SK-N-SH (cell line): ENCODE measurements around the gene ALOX5AP. TPM values are rescaled to one million over a fixed set of nuclear protein-coding genes. Genes with fewer than 3 reads are reported as not detected.
A peak's percentile ranks its signal among the peaks of the same experiment; 100 is the strongest.

Experiments
- CTCF ChIA-PET: fragments of 300-600, 350-600 bp; formaldehyde crosslinking; extraction: SDS; loops from one replicate; lab custom pipeline; 2021; lab: Yijun Ruan, JAX
- POLR2A ChIA-PET: fragments of 350-600 bp; sonication (Branson Sonifier 250); formaldehyde crosslinking; extraction: SDS; loops from one replicate; lab custom pipeline; 2020; ENCODE audit warnings: antibody characterized with exemption, inconsistent platforms; lab: Yijun Ruan, JAX
- DNase-seq: peaks from one replicate; pipeline ENCODE4 v3.0.0; 2012
- H2AFZ ChIP-seq: fragments of 200-600 bp; sonication (generic); 2 replicates; pipeline ENCODE4 v1.8.1; 2016; ENCODE audit warnings: antibody characterized with exemption, mild to moderate bottlenecking, low read depth
- H3F3A ChIP-seq: fragments of 200-600 bp; sonication (generic); replicated peaks from 2 replicates; pipeline ENCODE3; 2016; ENCODE audit warnings: antibody characterized with exemption, mild to moderate bottlenecking; ENCODE audit not compliant: insufficient read depth
- H3K27ac ChIP-seq, 2 experiments: fragments of 200-500 bp in 1 of 2; fragments of 200-600 bp in 1 of 2; sonication (Bioruptor generic) in 1 of 2; sonication (generic), shearing (Covaris generic) in 1 of 2; 2 replicates each; pipeline versions ENCODE4 v1.5.1 to v1.6.1; 2014 to 2016; ENCODE audit warnings: low read depth in 2 of 2, inconsistent platforms in 1 of 2, low read length in 1 of 2, mild to moderate bottlenecking in 1 of 2, mixed read lengths in 1 of 2
- H3K27me3 ChIP-seq: fragments of 200-600 bp; sonication (generic), shearing (Covaris generic); 2 replicates; pipeline ENCODE4 v1.6.1; 2016; ENCODE audit warnings: mixed run types; ENCODE audit not compliant: insufficient read depth
- H3K36me3 ChIP-seq, 2 experiments: fragments of 200-500 bp in 1 of 2; fragments of 200-600 bp in 1 of 2; sonication (Bioruptor generic) in 1 of 2; sonication (generic) in 1 of 2; replicated peaks in 1 of 2; 2 replicates each; pipeline versions ENCODE3 to v1.5.1; 2014 to 2016; ENCODE audit warnings: low read length in 1 of 2, mild to moderate bottlenecking in 1 of 2; ENCODE audit not compliant: insufficient read depth in 2 of 2, control insufficient read depth in 1 of 2
- H3K4me1 ChIP-seq, 2 experiments: fragments of 200-500 bp in 1 of 2; fragments of 200-600 bp in 1 of 2; sonication (Bioruptor generic) in 1 of 2; sonication (generic), shearing (Covaris generic) in 1 of 2; 2 replicates each; pipeline versions ENCODE4 v1.5.1 to v1.6.1; 2014 to 2016; ENCODE audit warnings: low read depth in 1 of 2, low read length in 1 of 2, mixed run types in 1 of 2; ENCODE audit not compliant: insufficient read depth in 2 of 2, control insufficient read depth in 1 of 2
- H3K4me2 ChIP-seq: fragments of 200-600 bp; sonication (generic), shearing (Covaris generic); 2 replicates; pipeline ENCODE4 v1.6.1; 2017; ENCODE audit warnings: mixed run types
- H3K4me3 ChIP-seq, 2 experiments: fragments of 200-500 bp in 1 of 2; fragments of 200-600 bp in 1 of 2; sonication (Bioruptor generic) in 1 of 2; sonication (generic), shearing (Covaris generic) in 1 of 2; 2 replicates each; pipeline versions ENCODE4 v1.5.1 to v1.8.1; 2014 to 2016; ENCODE audit warnings: low read depth in 2 of 2, inconsistent platforms in 1 of 2, low read length in 1 of 2, mild to moderate bottlenecking in 1 of 2, mixed read lengths in 1 of 2, moderate library complexity in 1 of 2
- H3K79me2 ChIP-seq: fragments of 200-600 bp; sonication (generic); 2 replicates; pipeline ENCODE4 v1.8.1; 2017; ENCODE audit warnings: mild to moderate bottlenecking; ENCODE audit not compliant: insufficient read depth
- H3K9ac ChIP-seq: fragments of 200-600 bp; sonication (generic); 2 replicates; pipeline ENCODE4 v1.6.1; 2017; ENCODE audit warnings: mixed run types
- H3K9me2 ChIP-seq: fragments of 200-600 bp; sonication (generic); 2 replicates; pipeline ENCODE4 v1.6.1; 2017; ENCODE audit warnings: mixed run types
- H3K9me3 ChIP-seq: fragments of 200-600 bp; sonication (generic); 2 replicates; pipeline ENCODE4 v1.6.1; 2017; ENCODE audit warnings: mixed run types, mild to moderate bottlenecking, moderate library complexity
- H4K20me1 ChIP-seq: fragments of 200-600 bp; sonication (generic); 2 replicates; pipeline ENCODE4 v1.6.1; 2017; ENCODE audit warnings: mild to moderate bottlenecking, mixed run types; ENCODE audit not compliant: insufficient read depth
- CHD2 ChIP-seq: fragments of 150-350 bp; IDR thresholded peaks from 2 replicates; pipeline ENCODE4 v1.6.1; 2018; ENCODE audit warnings: low read length; ENCODE audit not compliant: partially characterized antibody
- ELF1 ChIP-seq: IDR thresholded peaks from 2 replicates; pipeline ENCODE4 v1.4.0; 2012
- EZH2phosphoT487 ChIP-seq: fragments of 200-600 bp; sonication (generic); IDR thresholded peaks from 2 replicates; pipeline ENCODE4 v1.6.1; 2017; ENCODE audit warnings: low read depth, mixed run types, mild to moderate bottlenecking, antibody characterized with exemption, moderate library complexity, borderline replicate concordance
- FOXM1 ChIP-seq: IDR thresholded peaks from 2 replicates; pipeline ENCODE4 v1.4.0; 2012; ENCODE audit warnings: low read depth, mild to moderate bottlenecking
- GABPA ChIP-seq: IDR thresholded peaks from 2 replicates; pipeline ENCODE4 v1.4.0; 2012; ENCODE audit warnings: low read depth, mild to moderate bottlenecking
- GATA2 ChIP-seq: sonication (generic); formaldehyde crosslinking; IDR thresholded peaks from 2 replicates; pipeline ENCODE4 v1.5.0; 2020; ENCODE audit warnings: mild to moderate bottlenecking, missing genetic modification reagents
- JUND ChIP-seq: IDR thresholded peaks from 2 replicates; pipeline ENCODE4 v1.4.0; 2012
- MEF2A ChIP-seq: IDR thresholded peaks from 2 replicates; pipeline ENCODE4 v1.4.0; 2012; ENCODE audit warnings: low read depth, borderline replicate concordance
- MXI1 ChIP-seq: IDR thresholded peaks from 2 replicates; pipeline ENCODE4 v1.6.1; 2012; ENCODE audit warnings: mild to moderate bottlenecking, low read depth, low read length, improper control_type of control experiment
- RAD21 ChIP-seq: IDR thresholded peaks from 2 replicates; pipeline ENCODE4 v1.6.1; 2012; ENCODE audit warnings: mild to moderate bottlenecking, low read length
- RFX5 ChIP-seq: IDR thresholded peaks from 2 replicates; pipeline ENCODE4 v1.6.1; 2012; ENCODE audit warnings: mild to moderate bottlenecking, improper control_type of control experiment, low read length
- RXRA ChIP-seq: IDR thresholded peaks from 2 replicates; pipeline ENCODE4 v1.4.0; 2012; ENCODE audit warnings: low read depth, mild to moderate bottlenecking, borderline replicate concordance
- SMC3 ChIP-seq: IDR thresholded peaks from 2 replicates; pipeline ENCODE4 v1.6.1; 2012; ENCODE audit warnings: low read depth, low read length, improper control_type of control experiment
- TAF1 ChIP-seq: IDR thresholded peaks from 2 replicates; pipeline ENCODE4 v1.6.1; 2012; ENCODE audit warnings: low read depth, mild to moderate bottlenecking, low read length, moderate library complexity, borderline replicate concordance
- YY1 ChIP-seq: IDR thresholded peaks from 2 replicates; pipeline ENCODE4 v1.4.0; 2012; ENCODE audit warnings: low read depth, mild to moderate bottlenecking
- WGBS: methylation state at CpG from one replicate; pipeline ENCODE4 v1.1.6; 2017; ENCODE audit warnings: low lambda C conversion rate; 5-methylcytosine and 5-hydroxymethylcytosine counted together
- polyA plus RNA-seq, 3 experiments: library from polyadenylated mRNA; depleted of rRNA; stranded (reverse); fragments of >200 nt; gene quantifications; 2 replicates each; pipeline ENCODE4 v1.2.3, GENCODE V29; 2012
- TF ChIP-seq, protein P1 (sequence below): fragments of 200-600 bp; sonication (generic); IDR thresholded peaks from 2 replicates; pipeline ENCODE4 v1.6.1; 2017; ENCODE audit warnings: antibody characterized with exemption, mild to moderate bottlenecking, moderate library complexity
- TF ChIP-seq, protein P2 (sequence below): IDR thresholded peaks from 2 replicates; pipeline ENCODE4 v1.6.1; 2012; ENCODE audit warnings: mild to moderate bottlenecking, low read depth, low read length, moderate library complexity
- TF ChIP-seq, protein P3 (sequence below): IDR thresholded peaks from 2 replicates; pipeline ENCODE4 v1.4.0; 2012; ENCODE audit warnings: low read depth

Gene ALOX5AP
- polyA plus RNA-seq, 1 of the 3 experiments (the other 2 are of a cell fraction) = 1.3 TPM

DNA sequence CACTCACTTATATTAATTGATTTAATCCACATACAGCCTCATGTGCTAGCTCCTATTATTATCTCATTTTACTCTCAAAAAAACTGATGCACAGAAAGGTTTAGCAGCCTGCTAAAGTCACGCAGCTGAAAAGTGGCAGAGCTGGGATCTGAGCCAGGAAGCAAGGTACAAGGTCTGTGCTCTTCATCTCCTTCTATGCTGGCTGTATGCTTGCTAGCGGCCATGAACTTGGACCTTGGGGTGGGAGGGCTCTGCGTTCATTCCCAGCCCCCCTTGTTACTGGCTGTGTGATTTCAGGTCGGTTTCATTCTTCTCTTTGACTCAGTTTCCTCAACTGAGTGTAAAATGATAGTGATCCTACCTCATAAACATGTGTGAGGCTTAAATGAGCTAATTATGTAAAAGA, 69.8 kb downstream of the ALOX5AP start:
- DNase-seq = no peak
- Histone ChIP-seq H3K9me3 (no peaks in the 10 kb centered on the region), H2AFZ (peak overlapping the region; percentile 61; the same call in 1 of the 2 replicates), H3F3A (peaks cover 20% of the 10 kb centered on the region), H3K4me3 (no peak overlapping the region), H3K36me3 (no peaks in the 10 kb centered on the region)
- TF ChIP-seq EZH2phosphoT487 (no peak), TAF1 (no peak), RXRA (no peak), YY1 (no peak), MXI1 (no peak), GABPA (no peak), RAD21 (no peak), CHD2 (no peak), SMC3 (no peak), GATA2 (no peak), JUND (no peak), FOXM1 (no peak), RFX5 (no peak), MEF2A (no peak), ELF1 (no peak)
- TF ChIP-seq, protein P1, sequence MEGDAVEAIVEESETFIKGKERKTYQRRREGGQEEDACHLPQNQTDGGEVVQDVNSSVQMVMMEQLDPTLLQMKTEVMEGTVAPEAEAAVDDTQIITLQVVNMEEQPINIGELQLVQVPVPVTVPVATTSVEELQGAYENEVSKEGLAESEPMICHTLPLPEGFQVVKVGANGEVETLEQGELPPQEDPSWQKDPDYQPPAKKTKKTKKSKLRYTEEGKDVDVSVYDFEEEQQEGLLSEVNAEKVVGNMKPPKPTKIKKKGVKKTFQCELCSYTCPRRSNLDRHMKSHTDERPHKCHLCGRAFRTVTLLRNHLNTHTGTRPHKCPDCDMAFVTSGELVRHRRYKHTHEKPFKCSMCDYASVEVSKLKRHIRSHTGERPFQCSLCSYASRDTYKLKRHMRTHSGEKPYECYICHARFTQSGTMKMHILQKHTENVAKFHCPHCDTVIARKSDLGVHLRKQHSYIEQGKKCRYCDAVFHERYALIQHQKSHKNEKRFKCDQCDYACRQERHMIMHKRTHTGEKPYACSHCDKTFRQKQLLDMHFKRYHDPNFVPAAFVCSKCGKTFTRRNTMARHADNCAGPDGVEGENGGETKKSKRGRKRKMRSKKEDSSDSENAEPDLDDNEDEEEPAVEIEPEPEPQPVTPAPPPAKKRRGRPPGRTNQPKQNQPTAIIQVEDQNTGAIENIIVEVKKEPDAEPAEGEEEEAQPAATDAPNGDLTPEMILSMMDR = no peak
- TF ChIP-seq, protein P2, sequence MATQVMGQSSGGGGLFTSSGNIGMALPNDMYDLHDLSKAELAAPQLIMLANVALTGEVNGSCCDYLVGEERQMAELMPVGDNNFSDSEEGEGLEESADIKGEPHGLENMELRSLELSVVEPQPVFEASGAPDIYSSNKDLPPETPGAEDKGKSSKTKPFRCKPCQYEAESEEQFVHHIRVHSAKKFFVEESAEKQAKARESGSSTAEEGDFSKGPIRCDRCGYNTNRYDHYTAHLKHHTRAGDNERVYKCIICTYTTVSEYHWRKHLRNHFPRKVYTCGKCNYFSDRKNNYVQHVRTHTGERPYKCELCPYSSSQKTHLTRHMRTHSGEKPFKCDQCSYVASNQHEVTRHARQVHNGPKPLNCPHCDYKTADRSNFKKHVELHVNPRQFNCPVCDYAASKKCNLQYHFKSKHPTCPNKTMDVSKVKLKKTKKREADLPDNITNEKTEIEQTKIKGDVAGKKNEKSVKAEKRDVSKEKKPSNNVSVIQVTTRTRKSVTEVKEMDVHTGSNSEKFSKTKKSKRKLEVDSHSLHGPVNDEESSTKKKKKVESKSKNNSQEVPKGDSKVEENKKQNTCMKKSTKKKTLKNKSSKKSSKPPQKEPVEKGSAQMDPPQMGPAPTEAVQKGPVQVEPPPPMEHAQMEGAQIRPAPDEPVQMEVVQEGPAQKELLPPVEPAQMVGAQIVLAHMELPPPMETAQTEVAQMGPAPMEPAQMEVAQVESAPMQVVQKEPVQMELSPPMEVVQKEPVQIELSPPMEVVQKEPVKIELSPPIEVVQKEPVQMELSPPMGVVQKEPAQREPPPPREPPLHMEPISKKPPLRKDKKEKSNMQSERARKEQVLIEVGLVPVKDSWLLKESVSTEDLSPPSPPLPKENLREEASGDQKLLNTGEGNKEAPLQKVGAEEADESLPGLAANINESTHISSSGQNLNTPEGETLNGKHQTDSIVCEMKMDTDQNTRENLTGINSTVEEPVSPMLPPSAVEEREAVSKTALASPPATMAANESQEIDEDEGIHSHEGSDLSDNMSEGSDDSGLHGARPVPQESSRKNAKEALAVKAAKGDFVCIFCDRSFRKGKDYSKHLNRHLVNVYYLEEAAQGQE = no peak
- TF ChIP-seq, protein P3, sequence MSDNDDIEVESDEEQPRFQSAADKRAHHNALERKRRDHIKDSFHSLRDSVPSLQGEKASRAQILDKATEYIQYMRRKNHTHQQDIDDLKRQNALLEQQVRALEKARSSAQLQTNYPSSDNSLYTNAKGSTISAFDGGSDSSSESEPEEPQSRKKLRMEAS = no peak
- TF ChIP-seq, all 33 proteins: peak for 0
- Histone ChIP-seq H3K27ac (peak overlapping the region in 1 of 2 experiments; percentile 65; a peak in 2 of 4 replicates), H3K27me3 (no peaks in the 10 kb centered on the region), H3K9me2 (no peaks in the 10 kb centered on the region), H4K20me1 (no peaks in the 10 kb centered on the region), H3K4me2 (no peak overlapping the region), H3K4me1 (peaks cover 19 to 24% of the 10 kb centered on the region in 2 experiments), H3K9ac (peak overlapping the region; percentile 14; the same call in 1 of the 2 replicates), H3K79me2 (no peaks in the 10 kb centered on the region)
- POLR2A ChIA-PET = interaction anchor here (0.8 to 1.3 kb wide), 3 partner anchors 13 to 188 kb away, joined by 3 to 6 read pairs (median 5); partner anchors contain the start of gene USPL1
- 98% methylated on average over 4 of the region's 4 CpGs for WGBS
- CTCF ChIA-PET = interaction anchor here (0.7 to 4.4 kb wide), 15 partner anchors 9 to 690 kb away, joined by 3 to 33 read pairs (median 5); partner anchors contain the start of gene USPL1
